Measurements from ENCODE around the gene ARL5C.

Gene ARL5C

GRCh38 chr17:39200957-39201510 lies 35.1 kb upstream of the ARL5C start (continued):
- no peak for TF ChIP-seq ZFP30 (CRISPR knock-in tag; IDR thresholded peaks at IDR 0.05)
- TF ChIP-seq PPARA (CRISPR knock-in tag; IDR thresholded peaks at IDR 0.05; ENCODE audit: borderline replicate concordance), result no peak
- no peak for TF ChIP-seq ESRRG (CRISPR knock-in tag; IDR thresholded peaks at IDR 0.05)
- TF ChIP-seq CREB5 (CRISPR knock-in tag; IDR thresholded peaks at IDR 0.05; ENCODE audit: low read depth), result no peak
- TF ChIP-seq RARB (CRISPR knock-in tag; IDR thresholded peaks at IDR 0.05), result no peak
- no peak for TF ChIP-seq GLIS3 (CRISPR knock-in tag; IDR thresholded peaks at IDR 0.05)
- no peak for TF ChIP-seq ZNF565 (CRISPR knock-in tag; conservative IDR thresholded peaks at IDR 0.05; ENCODE audit: low read depth)
- TF ChIP-seq TOX (CRISPR knock-in tag; IDR thresholded peaks at IDR 0.05; ENCODE audit: borderline replicate concordance), result no peak
- TF ChIP-seq SNAI2 (CRISPR knock-in tag; IDR thresholded peaks at IDR 0.05), result no peak

GRCh38 chr17:39200070-39200879 lies 34.3 kb upstream of the ARL5C start, which contains the start of gene RPL19:
Gene RPL19, plus strand, starts transcription at chr17:39200283. Its CDS starts 62 bp downstream, at chr17:39200345.
- no peak for TF ChIP-seq BACH2 (CRISPR knock-in tag; IDR thresholded peaks at IDR 0.05; ENCODE audit: borderline replicate concordance)
- TF ChIP-seq GLIS3 (CRISPR knock-in tag; IDR thresholded peaks at IDR 0.05), result 0 out of 2 replicates have a peak, but pooled peaks have one; percentile 30
- 0 out of 2 replicates have a peak, but pooled peaks have one; percentile 19 for TF ChIP-seq ZFP3 (CRISPR knock-in tag; IDR thresholded peaks at IDR 0.05)
- TF ChIP-seq POU6F1 (CRISPR knock-in tag; IDR thresholded peaks at IDR 0.05; ENCODE audit: borderline replicate concordance, low read depth), result no peak
- peak; percentile 58; the same call in 1 of the 2 replicates for TF ChIP-seq CSDC2 (CRISPR knock-in tag; IDR thresholded peaks at IDR 0.05)
- ATAC-seq, result peak; percentile 57

- peak; percentile 52 for ATAC-seq
- TF ChIP-seq SNAI2 (CRISPR knock-in tag; IDR thresholded peaks at IDR 0.05) (no peak), GLIS3 (CRISPR knock-in tag; IDR thresholded peaks at IDR 0.05) (no peak)
Observed at GRCh38 chr17:39199820-39200069, 33.8 kb upstream of the ARL5C start.

- TF ChIP-seq ZNF70 (CRISPR knock-in tag; IDR thresholded peaks at IDR 0.05), result no peak
- TF ChIP-seq ISL1 (CRISPR knock-in tag; IDR thresholded peaks at IDR 0.05), result no peak
- TF ChIP-seq ZC3H10 (CRISPR knock-in tag; IDR thresholded peaks at IDR 0.05), result no peak
- no peak for TF ChIP-seq CREB5 (CRISPR knock-in tag; IDR thresholded peaks at IDR 0.05; ENCODE audit: low read depth)
- TF ChIP-seq ARNTL (CRISPR knock-in tag; IDR thresholded peaks at IDR 0.05; ENCODE audit: borderline replicate concordance, low read depth), result no peak
- TF ChIP-seq ZNF565 (CRISPR knock-in tag; conservative IDR thresholded peaks at IDR 0.05; ENCODE audit: low read depth), result no peak
- no peak for TF ChIP-seq OSR1 (CRISPR knock-in tag; IDR thresholded peaks at IDR 0.05)
- no peak for TF ChIP-seq TSHZ2 (CRISPR knock-in tag; IDR thresholded peaks at IDR 0.05)
- no peak for TF ChIP-seq ZFP3 (CRISPR knock-in tag; IDR thresholded peaks at IDR 0.05)
- no peak for TF ChIP-seq CSDC2 (CRISPR knock-in tag; IDR thresholded peaks at IDR 0.05)
- TF ChIP-seq SNAI2 (CRISPR knock-in tag; IDR thresholded peaks at IDR 0.05), result no peak
- no peak for TF ChIP-seq PATZ1 (CRISPR knock-in tag; IDR thresholded peaks at IDR 0.05; ENCODE audit: borderline replicate concordance)
- TF ChIP-seq CSRNP3 (CRISPR knock-in tag; IDR thresholded peaks at IDR 0.05), result no peak
- TF ChIP-seq TCF4 (CRISPR knock-in tag; IDR thresholded peaks at IDR 0.05; ENCODE audit: borderline replicate concordance), result no peak
- no peak for TF ChIP-seq ESRRG (CRISPR knock-in tag; IDR thresholded peaks at IDR 0.05)
- no peak for TF ChIP-seq POU6F1 (CRISPR knock-in tag; IDR thresholded peaks at IDR 0.05; ENCODE audit: borderline replicate concordance, low read depth)
- no peak for TF ChIP-seq TOX (CRISPR knock-in tag; IDR thresholded peaks at IDR 0.05; ENCODE audit: borderline replicate concordance)
- no peak for TF ChIP-seq ZFP30 (CRISPR knock-in tag; IDR thresholded peaks at IDR 0.05)
- no peak for TF ChIP-seq PPARA (CRISPR knock-in tag; IDR thresholded peaks at IDR 0.05; ENCODE audit: borderline replicate concordance)
- TF ChIP-seq GLIS3 (CRISPR knock-in tag; IDR thresholded peaks at IDR 0.05), result no peak
- no peak for ATAC-seq
Observed at GRCh38 chr17:39198186-39198566, 32.2 kb upstream of the ARL5C start.
